GM23338 (cell line): Measurements from ENCODE around the gene DMD. TPM values are rescaled to one million over a fixed set of nuclear protein-coding genes. Genes with fewer than 3 reads are reported as not detected.

Experiments
- ATAC-seq: fragments of 200-7000 bp; cut with Tn5 transposase; 3 replicates; pipeline ENCODE4 v1.9.1; 2020
- DNase-seq: peaks from one replicate; pipeline ENCODE4 v3.0.0-alpha.2; 2015; ENCODE audit warnings: low spot score
- H2AFZ ChIP-seq: fragments of 200-600 bp; sonication (generic); 2 replicates; pipeline ENCODE4 v1.8.0; 2016; ENCODE audit warnings: antibody characterized with exemption, mild to moderate bottlenecking, moderate library complexity
- H3F3A ChIP-seq: fragments of 200-600 bp; sonication (generic); replicated peaks from 2 replicates; pipeline ENCODE4 v1.8.0; 2017; ENCODE audit warnings: antibody characterized with exemption, mixed run types, low read depth
- H3K27ac ChIP-seq: fragments of 200-600 bp; sonication (generic); 2 replicates; pipeline ENCODE4 v1.6.1; 2016; ENCODE audit warnings: low read depth
- H3K27me3 ChIP-seq: fragments of 200-600 bp; sonication (generic); 2 replicates; pipeline ENCODE4 v1.8.0; 2016; ENCODE audit warnings: mild to moderate bottlenecking, mixed run types, moderate library complexity; ENCODE audit not compliant: insufficient read depth
- H3K36me3 ChIP-seq: fragments of 200-600 bp; sonication (generic); 2 replicates; pipeline ENCODE4 v1.8.0; 2016; ENCODE audit warnings: mild to moderate bottlenecking; ENCODE audit not compliant: insufficient read depth
- H3K4me1 ChIP-seq: fragments of 200-600 bp; sonication (generic); 2 replicates; pipeline ENCODE4 v1.8.0; 2016; ENCODE audit warnings: mild to moderate bottlenecking, moderate library complexity; ENCODE audit not compliant: insufficient read depth
- H3K4me2 ChIP-seq: fragments of 200-600 bp; sonication (generic); 2 replicates; pipeline ENCODE4 v1.7.1; 2017; ENCODE audit warnings: mixed run types
- H3K4me3 ChIP-seq: fragments of 200-600 bp; sonication (generic); 2 replicates; pipeline ENCODE4 v1.6.1; 2016; ENCODE audit warnings: mixed run types
- H3K79me2 ChIP-seq: fragments of 200-600 bp; sonication (generic); replicated peaks from 2 replicates; pipeline ENCODE4 v1.8.0; 2017; ENCODE audit warnings: mild to moderate bottlenecking; ENCODE audit not compliant: insufficient read depth
- H3K9me2 ChIP-seq: fragments of 200-600 bp; sonication (generic); 2 replicates; pipeline ENCODE4 v1.8.0; 2017; ENCODE audit not compliant: insufficient read depth
- H4K20me1 ChIP-seq: fragments of 200-600 bp; sonication (generic); replicated peaks from 2 replicates; pipeline ENCODE4 v1.8.0; 2017; ENCODE audit warnings: mild to moderate bottlenecking; ENCODE audit not compliant: insufficient read depth
- H3K27ac Mint-ChIP-seq: 2 replicates; pipeline ENCODE4 v1.8.0; 2020; ENCODE audit warnings: inconsistent platforms, mild to moderate bottlenecking, moderate library complexity, mixed read lengths
- H3K27me3 Mint-ChIP-seq: 3 replicates; pipeline ENCODE4 v1.8.0; 2022; ENCODE audit warnings: low read depth, mild to moderate bottlenecking, moderate library complexity, mixed read lengths, inconsistent platforms; ENCODE audit not compliant: insufficient read depth, poor library complexity
- H3K36me3 Mint-ChIP-seq: 3 replicates; pipeline ENCODE4 v1.8.0; 2021; ENCODE audit warnings: low read depth, mild to moderate bottlenecking, inconsistent platforms, moderate library complexity, mixed read lengths
- H3K4me1 Mint-ChIP-seq: 3 replicates; pipeline ENCODE4 v1.8.0; 2020; ENCODE audit warnings: mild to moderate bottlenecking, inconsistent platforms, mixed read lengths
- H3K4me3 Mint-ChIP-seq: 3 replicates; pipeline ENCODE4 v1.8.0; 2021; ENCODE audit warnings: moderate library complexity, mild to moderate bottlenecking, inconsistent platforms, mixed read lengths
- H3K9me3 Mint-ChIP-seq: 3 replicates; pipeline ENCODE4 v1.8.0; 2020; ENCODE audit warnings: moderate library complexity, mild to moderate bottlenecking, inconsistent platforms, mixed read lengths
- CREB1 ChIP-seq: fragments of 250-450 bp; sonication (Bioruptor Pico); IDR thresholded peaks from 2 replicates; pipeline ENCODE4 v1.5.0; 2020; ENCODE audit warnings: low read depth, mild to moderate bottlenecking, moderate library complexity
- CTCF ChIP-seq, 2 experiments: fragments of 200-600 bp in 1 of 2; sonication (generic) in 1 of 2; conservative IDR thresholded peaks; 2 replicates each; pipeline versions ENCODE4 v1.5.1 to v1.6.1; 2016 to 2017; ENCODE audit warnings: antibody characterized with exemption in 2 of 2, low read depth in 2 of 2, mild to moderate bottlenecking in 2 of 2, moderate library complexity in 1 of 2
- NANOG ChIP-seq: IDR thresholded peaks from 2 replicates; pipeline ENCODE4 v1.6.1; 2016; ENCODE audit warnings: antibody characterized with exemption, borderline replicate concordance
- POLR2AphosphoS5 ChIP-seq: IDR thresholded peaks from 2 replicates; pipeline ENCODE4 v1.6.1; 2016; ENCODE audit warnings: antibody characterized with exemption, low read depth
- ZNF462 ChIP-seq: fragments of 250-450 bp; sonication (Bioruptor Pico); IDR thresholded peaks from 2 replicates; pipeline ENCODE4 v1.5.0; 2020; ENCODE audit warnings: mild to moderate bottlenecking, moderate library complexity
- polyA plus RNA-seq: library from polyadenylated mRNA; unstranded; fragments of >200 nt; fragmentation: Nextera tagmentation; extraction: Ambion mirVana; gene quantifications from 2 replicates; pipeline ENCODE4 v1.2.1, GENCODE V29; 2016
- total RNA-seq: library from RNA; depleted of rRNA; stranded (reverse); fragments of >200 nt; shearing (Covaris generic); gene quantifications from 2 replicates; pipeline ENCODE4 v1.2.3, GENCODE V29; 2014

DMD gene
- total and polyA plus RNA-seq, 2 experiments from 2014 or later = 4.5 to 7.6 TPM

- TF ChIP-seq ZNF462 = no peak
- no peak for TF ChIP-seq CREB1 (CRISPR knock-in tag)
- TF ChIP-seq CTCF (conservative IDR thresholded peaks at IDR 0.05; ENCODE audit: low read depth in 2 of 2) = no peak
These were observed 1665.6 kb downstream of the DMD start (continued) for GRCh38 chrX:31545726-31546125.

- no peak for ATAC-seq
- no peak overlapping the region for H3K4me2 ChIP-seq
- H2AFZ ChIP-seq = no peak overlapping the region
- Mint-ChIP-seq H3K9me3 (no peaks in the 10 kb centered on the region), H3K27me3 (no peaks in the 10 kb centered on the region), H3K36me3 (no peaks in the 10 kb centered on the region), H3K4me3 (no peak overlapping the region), H3K27ac (no peak overlapping the region), H3K4me1 (peaks cover 18% of the 10 kb centered on the region)
- no peaks in the 10 kb centered on the region for H4K20me1 ChIP-seq
- no peaks in the 10 kb centered on the region for H3K27me3 ChIP-seq
- no peak overlapping the region for H3K27ac ChIP-seq
- H3F3A ChIP-seq = no peaks in the 10 kb centered on the region
- H3K79me2 ChIP-seq = no peaks in the 10 kb centered on the region
- no peak overlapping the region for H3K4me3 ChIP-seq
- H3K36me3 ChIP-seq = no peaks in the 10 kb centered on the region
- H3K9me2 ChIP-seq = no peaks in the 10 kb centered on the region
- no peak for DNase-seq
- H3K4me1 ChIP-seq = no peaks in the 10 kb centered on the region
- TF ChIP-seq ZNF462 (no peak), POLR2AphosphoS5 (no peak), NANOG (no peak)
These were observed 1666.2 kb downstream of the DMD start for GRCh38 chrX:31545191-31545590.
